Measurements from ENCODE around the gene IGFN1. TPM values are rescaled to one million over a fixed set of nuclear protein-coding genes. Genes with fewer than 3 reads are reported as not detected.

IGFN1 gene
- total RNA-seq, 6 experiments from 2014 or later, result 0.02 to 0.18 (median 0.12) TPM; not detected in 3

DNA sequence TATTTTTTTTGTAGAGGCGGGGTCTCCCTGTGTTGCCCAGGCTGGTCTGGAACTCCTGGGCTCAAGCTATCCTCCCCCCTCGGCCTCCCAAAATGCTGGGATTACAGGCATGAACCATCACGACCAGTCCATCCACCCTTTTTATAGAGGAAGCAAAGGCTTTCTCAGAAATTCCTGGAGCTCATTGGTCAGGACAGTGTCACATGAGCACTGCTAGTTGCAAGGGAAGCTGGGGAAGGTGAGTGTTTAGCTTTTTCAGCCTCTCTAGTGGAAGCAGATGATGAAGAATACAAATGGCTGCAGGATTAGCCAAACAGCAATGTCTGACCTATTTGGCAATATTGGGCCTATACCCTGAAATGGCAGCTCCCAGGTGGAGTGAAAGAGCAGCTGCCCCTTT, 8.0 kb downstream of the IGFN1 start:
- H3K4me3 ChIP-seq, result no peak overlapping the region
- no peaks in the 10 kb centered on the region for H3K36me3 ChIP-seq
- no peak for ATAC-seq
- H3K4me1 ChIP-seq, result no peaks in the 10 kb centered on the region
- WGBS (ENCODE audit: insufficient coverage, low coverage, low lambda C conversion rate, missing lambda C conversion rate), result 64% methylated on average over 3 of the region's 3 CpGs
- no peak overlapping the region for H3K27ac ChIP-seq
- no peaks in the 10 kb centered on the region for H3K27me3 ChIP-seq
- no peaks in the 10 kb centered on the region for H3K9me3 ChIP-seq
- intact Hi-C loops (cut with DNase I), result no loop called here
- no peak for DNase-seq
- TF ChIP-seq, protein P1, sequence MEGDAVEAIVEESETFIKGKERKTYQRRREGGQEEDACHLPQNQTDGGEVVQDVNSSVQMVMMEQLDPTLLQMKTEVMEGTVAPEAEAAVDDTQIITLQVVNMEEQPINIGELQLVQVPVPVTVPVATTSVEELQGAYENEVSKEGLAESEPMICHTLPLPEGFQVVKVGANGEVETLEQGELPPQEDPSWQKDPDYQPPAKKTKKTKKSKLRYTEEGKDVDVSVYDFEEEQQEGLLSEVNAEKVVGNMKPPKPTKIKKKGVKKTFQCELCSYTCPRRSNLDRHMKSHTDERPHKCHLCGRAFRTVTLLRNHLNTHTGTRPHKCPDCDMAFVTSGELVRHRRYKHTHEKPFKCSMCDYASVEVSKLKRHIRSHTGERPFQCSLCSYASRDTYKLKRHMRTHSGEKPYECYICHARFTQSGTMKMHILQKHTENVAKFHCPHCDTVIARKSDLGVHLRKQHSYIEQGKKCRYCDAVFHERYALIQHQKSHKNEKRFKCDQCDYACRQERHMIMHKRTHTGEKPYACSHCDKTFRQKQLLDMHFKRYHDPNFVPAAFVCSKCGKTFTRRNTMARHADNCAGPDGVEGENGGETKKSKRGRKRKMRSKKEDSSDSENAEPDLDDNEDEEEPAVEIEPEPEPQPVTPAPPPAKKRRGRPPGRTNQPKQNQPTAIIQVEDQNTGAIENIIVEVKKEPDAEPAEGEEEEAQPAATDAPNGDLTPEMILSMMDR (IDR thresholded peaks at IDR 0.05), result no peak
- no peak for TF ChIP-seq POLR2A (IDR thresholded peaks at IDR 0.05)

DNA sequence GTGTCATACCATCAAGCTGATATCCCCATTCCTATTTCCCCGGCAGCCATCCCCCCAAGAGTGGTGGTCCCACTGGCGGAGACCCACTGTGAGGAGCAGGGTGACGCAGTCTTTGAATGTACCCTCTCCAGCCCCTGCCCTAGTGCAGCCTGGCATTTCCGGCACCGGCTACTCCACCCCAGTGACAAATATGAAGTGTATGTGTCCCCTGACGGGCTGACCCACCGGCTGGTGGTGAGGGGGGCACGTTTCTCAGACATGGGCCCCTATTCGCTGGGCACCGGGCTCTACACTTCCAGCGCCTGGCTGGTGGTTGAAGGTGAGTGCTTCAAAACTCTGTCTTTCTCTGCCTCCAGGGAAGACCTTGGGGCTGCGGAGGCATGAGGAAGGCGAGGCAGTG, 14.4 kb downstream of the IGFN1 start:
- DNase-seq (no peak), ATAC-seq (no peak)
- intact Hi-C loops (cut with DNase I), result no loop called here
- Histone ChIP-seq H3K36me3 (no peaks in the 10 kb centered on the region), H3K27ac (no peak overlapping the region), H3K27me3 (no peaks in the 10 kb centered on the region), H3K4me3 (no peak overlapping the region), H3K4me1 (no peaks in the 10 kb centered on the region), H3K9me3 (no peaks in the 10 kb centered on the region)
- 84% methylated on average over 5 of the region's 13 CpGs for WGBS (ENCODE audit: insufficient coverage, low coverage, low lambda C conversion rate, missing lambda C conversion rate)
- TF ChIP-seq, protein P1 (IDR thresholded peaks at IDR 0.05), result no peak
- no peak for TF ChIP-seq POLR2A (IDR thresholded peaks at IDR 0.05)

DNA sequence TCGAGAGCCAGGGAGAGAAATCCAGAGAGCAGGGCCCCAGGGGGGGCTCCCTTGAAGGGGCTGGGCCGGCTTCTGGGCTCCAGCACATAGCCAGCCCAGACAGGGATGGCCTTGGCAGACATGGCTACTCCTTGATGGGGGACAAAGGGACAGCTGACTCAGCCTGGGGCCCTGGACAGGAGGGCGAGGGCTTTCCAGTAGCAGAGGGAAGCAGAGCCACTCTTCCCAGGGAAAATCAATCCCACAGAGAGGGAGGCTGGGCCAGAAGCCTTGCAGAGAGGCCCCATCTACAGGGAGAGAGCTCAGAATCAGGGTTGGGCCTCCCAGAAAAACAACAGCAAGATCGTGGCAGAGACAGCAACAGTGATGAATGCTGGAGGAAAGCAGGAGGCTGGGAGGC, 15.6 kb downstream of the IGFN1 start:
- DNase-seq, result no peak
- TF ChIP-seq, protein P1 (IDR thresholded peaks at IDR 0.05), result no peak
- no peak for TF ChIP-seq POLR2A (IDR thresholded peaks at IDR 0.05)

DNA sequence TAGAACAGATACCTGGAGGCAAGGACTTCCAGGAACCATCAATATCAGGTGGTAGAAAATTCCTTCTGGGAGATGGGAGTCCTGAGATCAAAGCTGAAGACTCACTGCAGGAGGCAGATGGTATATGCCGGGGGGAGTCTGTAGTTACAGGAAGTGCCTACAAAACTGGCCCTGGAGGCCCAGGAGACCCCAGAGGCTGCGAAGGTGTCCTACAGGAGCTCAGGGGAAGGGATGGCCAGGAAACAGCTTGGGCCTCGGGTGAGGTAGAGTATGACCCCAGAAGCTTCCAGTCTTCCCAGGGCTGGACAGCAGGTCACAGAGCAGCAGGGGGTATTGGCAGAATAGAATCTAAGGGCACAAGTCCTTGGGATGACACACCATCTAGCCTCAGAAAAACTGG, 16.4 kb downstream of the IGFN1 start:
- TF ChIP-seq POLR2A (IDR thresholded peaks at IDR 0.05), result no peak
- TF ChIP-seq, protein P1 (IDR thresholded peaks at IDR 0.05), result no peak
- no peaks in the 10 kb centered on the region for H3K27me3 ChIP-seq
- H3K27ac ChIP-seq, result no peak overlapping the region
- no peaks in the 10 kb centered on the region for H3K4me1 ChIP-seq
- DNase-seq (no peak), ATAC-seq (peak in 1 of 4 donors; percentile 6)
- H3K9me3 ChIP-seq, result no peaks in the 10 kb centered on the region
- H3K36me3 ChIP-seq, result no peaks in the 10 kb centered on the region
- intact Hi-C loops (cut with DNase I), result no loop called here
- no peak overlapping the region for H3K4me3 ChIP-seq
- 100% methylated on average over 1 of the region's 3 CpGs for WGBS (ENCODE audit: insufficient coverage, low coverage, low lambda C conversion rate, missing lambda C conversion rate)

More for the DNA sequence above, 15.6 kb downstream of the IGFN1 start:
- H3K9me3 ChIP-seq, result no peaks in the 10 kb centered on the region
- intact Hi-C loops (cut with DNase I), result no loop called here
- H3K27ac ChIP-seq, result no peak overlapping the region
- 60% methylated on average over 3 of the region's 4 CpGs for WGBS (ENCODE audit: insufficient coverage, low coverage, low lambda C conversion rate, missing lambda C conversion rate)
- no peak overlapping the region for H3K4me3 ChIP-seq
- no peaks in the 10 kb centered on the region for H3K36me3 ChIP-seq
- no peak for ATAC-seq
- H3K4me1 ChIP-seq, result no peaks in the 10 kb centered on the region
- H3K27me3 ChIP-seq, result no peaks in the 10 kb centered on the region

DNA sequence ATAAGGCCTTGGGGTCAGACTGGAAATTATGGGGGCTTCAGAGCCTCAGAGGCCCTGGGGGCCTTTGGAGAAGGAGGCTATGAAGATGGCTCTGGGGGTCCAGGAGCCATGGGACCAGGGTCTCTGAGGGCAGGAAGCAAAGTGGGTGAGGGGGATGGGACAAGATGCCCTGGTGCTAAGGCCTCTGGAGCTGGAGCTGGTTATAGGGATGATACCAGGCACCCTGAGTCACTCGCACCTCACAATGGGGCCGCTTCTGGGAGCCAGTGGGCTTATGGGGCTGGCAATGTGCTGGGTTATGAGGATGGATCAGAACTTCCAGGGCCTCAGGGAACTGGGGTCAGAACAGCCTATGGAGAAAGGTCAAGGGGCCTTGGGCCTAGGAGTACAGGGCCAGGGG, 17.6 kb downstream of the IGFN1 start:
- Histone ChIP-seq H3K27me3 (no peaks in the 10 kb centered on the region), H3K4me3 (no peak overlapping the region), H3K36me3 (no peaks in the 10 kb centered on the region), H3K27ac (no peak overlapping the region), H3K4me1 (no peaks in the 10 kb centered on the region), H3K9me3 (no peaks in the 10 kb centered on the region)
- WGBS (ENCODE audit: insufficient coverage, low coverage, low lambda C conversion rate, missing lambda C conversion rate), result 100% methylated on average over 1 of the region's 2 CpGs
- intact Hi-C loops (cut with DNase I), result no loop called here
- ATAC-seq, result no peak
- TF ChIP-seq, protein P1 (IDR thresholded peaks at IDR 0.05), result no peak
- no peak for TF ChIP-seq POLR2A (IDR thresholded peaks at IDR 0.05)
- no peak for DNase-seq
